Right lobe of liver (tissue), 4 donors: Measurements from ENCODE around the gene TDRD7.

Experiments
- CTCF ChIP-seq, 4 donors: fragments of 200-600 bp in 3 of 4; fragments of 450-650 bp in 1 of 4; IDR thresholded peaks; one replicate each; pipeline versions ENCODE4 v1.5.1 to v1.8.0; 2016 to 2022; ENCODE audit warnings: antibody characterized with exemption in 4 of 4, mild to moderate bottlenecking in 2 of 4
- POLR2A ChIP-seq: fragments of 450-650 bp; IDR thresholded peaks from one replicate; pipeline ENCODE4 v1.6.1; 2017; ENCODE audit warnings: antibody characterized with exemption, mild to moderate bottlenecking
- donor health status: DM: no; HTN: no; CAD: no.
- donor health status: DM: no; HTN: no; CAD: no.
- donor health status: DM: no; HTN: yes; CAD: no.

GRCh38 chr9:97431044-97431441, 19.1 kb downstream of the TDRD7 start:
- TF ChIP-seq CTCF (IDR thresholded peaks at IDR 0.05) (no peak), POLR2A (no peak)
